ENCODE data around the gene MUC6. TPM values are rescaled to one million over a fixed set of nuclear protein-coding genes. Genes with fewer than 3 reads are reported as not detected.

The MUC6 gene
- total and polyA plus RNA-seq, 8 donors: 0.34 to 1.0 (median 0.56) TPM; not detected in 2

- DNase-seq (peak in 1 of 4 donors; percentile 76), ATAC-seq (no peak)
These were observed 1.1 kb upstream of the MUC6 start for GRCh38 chr11:1037506-1038055.

GRCh38 chr11:1036931-1037330 lies 413 bp upstream of the MUC6 start:
- Histone ChIP-seq H3K9me3 (no peaks in the 10 kb centered on the region), H3K4me1 (no peaks in the 10 kb centered on the region), H3K36me3 (no peaks in the 10 kb centered on the region), H3K27me3 (peaks cover 3 to 72% of the 10 kb centered on the region in 2 donors), H3K27ac (no peak overlapping the region), H3K4me3 (no peak overlapping the region)
- no peak for ATAC-seq
- no peak for TF ChIP-seq CTCF (IDR thresholded peaks at IDR 0.05)
- peak in 1 of 4 donors; percentile 72 for DNase-seq
- intact Hi-C loops (cut with DNase I): no loop called here

More at GRCh38 chr11:1037506-1038055, 1.1 kb upstream of the MUC6 start:
- Histone ChIP-seq H3K4me1 (no peaks in the 10 kb centered on the region), H3K27me3 (peaks cover 3 to 78% of the 10 kb centered on the region in 2 donors), H3K4me3 (no peak overlapping the region), H3K27ac (no peak overlapping the region), H3K36me3 (no peaks in the 10 kb centered on the region), H3K9me3 (no peaks in the 10 kb centered on the region)
- TF ChIP-seq CTCF (IDR thresholded peaks at IDR 0.05): no peak
- intact Hi-C loops (cut with DNase I): no loop called here

GRCh38 chr11:1035577-1036283 lies 788 bp downstream of the MUC6 start:
- Histone ChIP-seq H3K9me3 (no peaks in the 10 kb centered on the region), H3K4me1 (no peaks in the 10 kb centered on the region), H3K4me3 (no peak overlapping the region), H3K27ac (no peak overlapping the region), H3K36me3 (no peaks in the 10 kb centered on the region), H3K27me3 (peaks cover 3 to 69% of the 10 kb centered on the region in 2 donors)
- TF ChIP-seq CTCF (IDR thresholded peaks at IDR 0.05): no peak
- intact Hi-C loops (cut with DNase I): no loop called here
- ATAC-seq: no peak
- no peak for DNase-seq

- no peak for ATAC-seq
- Histone ChIP-seq H3K9me3 (no peaks in the 10 kb centered on the region), H3K27ac (no peak overlapping the region), H3K4me1 (no peaks in the 10 kb centered on the region), H3K36me3 (no peaks in the 10 kb centered on the region), H3K27me3 (peaks cover 3 to 68% of the 10 kb centered on the region in 2 donors), H3K4me3 (no peak overlapping the region)
- no peak for TF ChIP-seq CTCF (IDR thresholded peaks at IDR 0.05)
- DNase-seq: no peak
- intact Hi-C loops (cut with DNase I): no loop called here
These were observed 1.8 kb downstream of the MUC6 start for GRCh38 chr11:1034456-1035295.

- Histone ChIP-seq H3K36me3 (no peaks in the 10 kb centered on the region), H3K27me3 (peaks cover 3 to 70% of the 10 kb centered on the region in 2 donors), H3K4me3 (no peak overlapping the region), H3K4me1 (no peaks in the 10 kb centered on the region), H3K27ac (no peak overlapping the region), H3K9me3 (no peaks in the 10 kb centered on the region)
- ATAC-seq: no peak
- no peak for TF ChIP-seq CTCF (IDR thresholded peaks at IDR 0.05)
- no peak for DNase-seq
- intact Hi-C loops (cut with DNase I): no loop called here
These were observed 2.5 kb downstream of the MUC6 start for GRCh38 chr11:1034001-1034400.
